Epithelial cell of proximal tubule (primary cell): ENCODE results near the gene FER. TPM values are rescaled to one million over a fixed set of nuclear protein-coding genes. Genes with fewer than 3 reads are reported as not detected.
A peak's percentile ranks its signal among the peaks of the same experiment; 100 is the strongest.

Source experiments
- DNase-seq: peaks from one replicate; pipeline ENCODE4 v3.0.0-alpha.2; 2011; ENCODE audit warnings: low read depth
- H3K4me3 ChIP-seq: 2 replicates; pipeline ENCODE4 v1.5.1; 2011; ENCODE audit warnings: low read depth, mild to moderate bottlenecking, low read length
- total RNA-seq: library from RNA; depleted of rRNA; stranded (reverse); fragments of >200 nt; gene quantifications from 2 replicates; pipeline ENCODE4 v1.2.3, GENCODE V29; 2015
- TF ChIP-seq, protein P1 (sequence below): conservative IDR thresholded peaks from 2 replicates; pipeline ENCODE4 v1.5.1; 2012; ENCODE audit warnings: low read depth, mild to moderate bottlenecking, low read length

FER gene
- total RNA-seq, 1 donor from 2014 or later = 10.1 TPM

GRCh38 chr5:108797986-108798385, 50.3 kb downstream of the FER start:
- TF ChIP-seq, protein P1, sequence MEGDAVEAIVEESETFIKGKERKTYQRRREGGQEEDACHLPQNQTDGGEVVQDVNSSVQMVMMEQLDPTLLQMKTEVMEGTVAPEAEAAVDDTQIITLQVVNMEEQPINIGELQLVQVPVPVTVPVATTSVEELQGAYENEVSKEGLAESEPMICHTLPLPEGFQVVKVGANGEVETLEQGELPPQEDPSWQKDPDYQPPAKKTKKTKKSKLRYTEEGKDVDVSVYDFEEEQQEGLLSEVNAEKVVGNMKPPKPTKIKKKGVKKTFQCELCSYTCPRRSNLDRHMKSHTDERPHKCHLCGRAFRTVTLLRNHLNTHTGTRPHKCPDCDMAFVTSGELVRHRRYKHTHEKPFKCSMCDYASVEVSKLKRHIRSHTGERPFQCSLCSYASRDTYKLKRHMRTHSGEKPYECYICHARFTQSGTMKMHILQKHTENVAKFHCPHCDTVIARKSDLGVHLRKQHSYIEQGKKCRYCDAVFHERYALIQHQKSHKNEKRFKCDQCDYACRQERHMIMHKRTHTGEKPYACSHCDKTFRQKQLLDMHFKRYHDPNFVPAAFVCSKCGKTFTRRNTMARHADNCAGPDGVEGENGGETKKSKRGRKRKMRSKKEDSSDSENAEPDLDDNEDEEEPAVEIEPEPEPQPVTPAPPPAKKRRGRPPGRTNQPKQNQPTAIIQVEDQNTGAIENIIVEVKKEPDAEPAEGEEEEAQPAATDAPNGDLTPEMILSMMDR = no peak
- no peak overlapping the region for H3K4me3 ChIP-seq
- DNase-seq = no peak

GRCh38 chr5:108798513-108799265, 51.0 kb downstream of the FER start:
- no peak for DNase-seq
- H3K4me3 ChIP-seq = no peak overlapping the region
- TF ChIP-seq, protein P1 = no peak

- H3K4me3 ChIP-seq = no peak overlapping the region
- TF ChIP-seq, protein P1 = no peak
- DNase-seq = no peak
Measured at GRCh38 chr5:108801301-108801700, 53.6 kb downstream of the FER start.

GRCh38 chr5:108801776-108802175, 54.1 kb downstream of the FER start:
- no peak overlapping the region for H3K4me3 ChIP-seq
- peak; percentile 54 for DNase-seq
- TF ChIP-seq, protein P1 = no peak

- no peak overlapping the region for H3K4me3 ChIP-seq
- no peak for DNase-seq
- TF ChIP-seq, protein P1 = no peak
Measured at GRCh38 chr5:108810717-108811116, 63.0 kb downstream of the FER start.

GRCh38 chr5:108813673-108814072, 66.0 kb downstream of the FER start:
- no peak overlapping the region for H3K4me3 ChIP-seq
- TF ChIP-seq, protein P1 = no peak
- no peak for DNase-seq

DNA sequence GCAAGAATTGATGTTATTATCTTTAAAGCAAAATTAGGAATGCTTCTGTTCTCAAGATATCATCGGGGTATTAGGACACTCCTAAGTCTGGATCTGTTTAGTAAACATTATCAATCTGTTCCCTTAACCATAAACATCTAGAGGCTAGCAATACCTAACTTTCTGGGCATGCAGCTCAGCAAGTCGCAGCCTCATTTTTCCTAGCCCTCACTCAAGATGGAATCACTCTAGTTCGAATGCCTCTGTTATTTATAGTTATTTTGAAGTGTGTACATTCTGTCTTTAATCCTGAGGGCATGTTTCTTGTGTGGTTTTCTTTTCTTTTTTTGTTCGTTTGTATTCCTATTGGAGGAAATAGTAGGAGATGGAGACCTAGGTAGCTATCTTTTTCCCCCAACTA, 66.9 kb downstream of the FER start:
- TF ChIP-seq, protein P1 = no peak
- no peak for DNase-seq
- H3K4me3 ChIP-seq = no peak overlapping the region
